ENCODE results near the gene KLHL24.

- no peak for TF ChIP-seq REST (IDR thresholded peaks at IDR 0.05; ENCODE audit: borderline replicate concordance)
- no peak for TF ChIP-seq EZH2 (IDR thresholded peaks at IDR 0.05; ENCODE audit: borderline replicate concordance, insufficient read depth, low read length, poor library complexity, severe bottlenecking)
- TF ChIP-seq TAF1 (IDR thresholded peaks at IDR 0.05; ENCODE audit: low read depth): no peak
- TF ChIP-seq CTCF (IDR thresholded peaks at IDR 0.05; ENCODE audit: poor library complexity, severe bottlenecking): no peak
Observed at GRCh38 chr3:183626877-183627594, 8.4 kb upstream of the KLHL24 start.
